Endothelial cell of coronary artery (primary cell): ENCODE measurements around the gene KL. TPM values are rescaled to one million over a fixed set of nuclear protein-coding genes. Genes with fewer than 3 reads are reported as not detected.

Experiments used
- total RNA-seq: library from RNA; depleted of rRNA; stranded (reverse); fragments of >200 nt; gene quantifications from 2 replicates; pipeline ENCODE4 v1.2.3, GENCODE V29; 2014

Gene KL
- total RNA-seq: under 0.01 TPM in 2 replicates

DNA sequence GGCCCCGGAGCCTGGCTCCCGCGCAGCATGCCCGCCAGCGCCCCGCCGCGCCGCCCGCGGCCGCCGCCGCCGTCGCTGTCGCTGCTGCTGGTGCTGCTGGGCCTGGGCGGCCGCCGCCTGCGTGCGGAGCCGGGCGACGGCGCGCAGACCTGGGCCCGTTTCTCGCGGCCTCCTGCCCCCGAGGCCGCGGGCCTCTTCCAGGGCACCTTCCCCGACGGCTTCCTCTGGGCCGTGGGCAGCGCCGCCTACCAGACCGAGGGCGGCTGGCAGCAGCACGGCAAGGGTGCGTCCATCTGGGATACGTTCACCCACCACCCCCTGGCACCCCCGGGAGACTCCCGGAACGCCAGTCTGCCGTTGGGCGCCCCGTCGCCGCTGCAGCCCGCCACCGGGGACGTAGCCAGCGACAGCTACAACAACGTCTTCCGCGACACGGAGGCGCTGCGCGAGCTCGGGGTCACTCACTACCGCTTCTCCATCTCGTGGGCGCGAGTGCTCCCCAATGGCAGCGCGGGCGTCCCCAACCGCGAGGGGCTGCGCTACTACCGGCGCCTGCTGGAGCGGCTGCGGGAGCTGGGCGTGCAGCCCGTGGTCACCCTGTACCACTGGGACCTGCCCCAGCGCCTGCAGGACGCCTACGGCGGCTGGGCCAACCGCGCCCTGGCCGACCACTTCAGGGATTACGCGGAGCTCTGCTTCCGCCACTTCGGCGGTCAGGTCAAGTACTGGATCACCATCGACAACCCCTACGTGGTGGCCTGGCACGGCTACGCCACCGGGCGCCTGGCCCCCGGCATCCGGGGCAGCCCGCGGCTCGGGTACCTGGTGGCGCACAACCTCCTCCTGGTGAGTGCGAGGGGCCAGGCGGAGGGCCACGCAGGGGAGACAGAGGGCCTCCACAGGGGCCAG is at the start of gene KL:
TSS of gene KL (plus strand) at position 10 of the 909 bp plus-strand sequence. CDS start at position 28, 18 bp downstream.

